Femur (tissue), 1 donor: ENCODE results near the gene FBXL4.

ENCODE experiments used
- DNase-seq: peaks from one replicate; pipeline ENCODE4 v3.0.0-alpha.2; 2017

Gene FBXL4

DNA sequence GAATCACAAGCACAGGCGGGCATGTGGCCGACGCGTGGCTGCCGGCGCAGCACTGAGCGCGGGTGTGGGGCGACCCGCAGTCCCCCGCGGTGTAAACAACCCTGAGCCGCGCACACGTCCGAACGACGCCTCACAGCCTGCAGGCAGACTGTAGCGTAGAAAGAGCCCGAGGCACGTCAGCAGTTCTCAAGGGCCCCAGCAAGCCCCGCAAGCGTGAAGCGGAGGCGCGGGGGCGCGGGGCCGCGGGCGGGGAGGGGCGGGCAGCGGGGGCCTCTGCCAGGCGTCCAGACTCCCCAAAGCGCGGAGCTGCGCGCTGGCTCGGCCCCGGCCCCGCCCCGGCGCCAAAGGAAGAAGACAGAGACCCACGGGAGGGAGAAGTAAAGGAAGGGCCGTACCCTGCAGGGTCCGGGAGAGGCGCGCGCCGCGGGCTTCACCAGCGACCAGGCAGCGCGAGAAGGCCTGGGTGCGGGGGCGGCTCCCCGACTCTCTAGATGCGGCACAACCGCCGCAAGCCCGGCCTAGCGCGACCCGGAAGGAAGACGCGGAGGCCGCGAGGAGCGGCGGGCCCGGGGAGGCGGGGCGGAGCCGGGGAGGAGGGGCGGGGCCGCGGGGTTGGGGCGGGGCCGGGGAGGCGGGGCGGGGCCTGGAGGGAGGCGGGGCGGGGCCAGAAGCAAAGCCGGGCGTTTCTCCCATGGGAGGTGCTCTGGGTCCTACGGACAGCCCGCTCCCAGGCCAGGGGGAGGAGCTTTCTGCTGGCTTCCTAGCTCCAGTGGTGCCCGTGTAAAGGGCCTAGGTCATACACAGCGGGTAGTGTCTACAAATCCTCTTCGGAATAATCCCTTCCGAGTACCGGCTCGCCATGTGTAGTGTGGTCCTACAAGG lies at the start of gene FBXL4:
Gene FBXL4 (minus strand): TSS at position 536 of the 882 bp plus-strand sequence. CDS start 20,958 bp downstream, outside the sequence.
- peak; percentile 84 for DNase-seq

DNA sequence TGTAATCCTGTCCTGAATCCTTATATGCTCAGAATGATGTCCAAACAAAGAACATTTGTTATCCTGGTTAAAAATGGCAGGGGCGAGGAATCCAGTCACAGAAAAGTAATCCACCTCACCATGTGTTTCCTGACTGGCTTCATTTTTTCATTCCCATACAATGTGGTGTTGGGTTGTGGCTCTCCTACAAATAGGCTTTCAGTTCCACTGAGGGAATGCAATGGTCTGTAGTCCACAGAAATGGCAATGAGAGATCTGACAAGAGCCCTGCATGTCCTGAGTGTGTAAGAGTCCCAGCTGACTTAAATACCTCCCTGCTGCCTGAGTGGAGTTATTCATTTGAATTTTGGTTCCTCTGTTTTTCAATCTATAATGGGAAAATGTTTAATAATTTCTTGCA lies 47.4 kb upstream of the FBXL4 start:
- DNase-seq: no peak

- no peak for DNase-seq
These were observed 44.8 kb upstream of the FBXL4 start for GRCh38 chr6:98992535-98992934.

GRCh38 chr6:98986071-98986615 lies 38.4 kb upstream of the FBXL4 start:
- DNase-seq: no peak

DNA sequence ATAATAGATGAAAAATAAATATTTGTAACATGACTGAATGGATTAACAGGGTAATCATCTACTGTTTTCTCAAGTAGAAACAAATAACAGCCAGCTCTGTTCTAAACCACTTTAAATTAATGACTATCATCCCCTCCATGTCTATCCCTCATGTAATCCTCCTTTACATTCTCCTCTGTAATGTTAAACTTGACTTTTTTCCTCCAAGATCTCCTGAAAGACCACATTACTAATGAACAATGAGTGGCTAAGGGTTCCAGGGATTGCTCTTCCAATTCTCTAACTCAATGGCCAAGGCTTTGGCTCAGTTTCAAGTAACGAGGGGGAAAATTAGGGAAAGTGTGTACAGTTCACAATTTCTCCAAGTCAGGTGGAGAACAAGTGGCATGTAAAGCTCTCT lies 37.6 kb upstream of the FBXL4 start:
- no peak for DNase-seq

DNA sequence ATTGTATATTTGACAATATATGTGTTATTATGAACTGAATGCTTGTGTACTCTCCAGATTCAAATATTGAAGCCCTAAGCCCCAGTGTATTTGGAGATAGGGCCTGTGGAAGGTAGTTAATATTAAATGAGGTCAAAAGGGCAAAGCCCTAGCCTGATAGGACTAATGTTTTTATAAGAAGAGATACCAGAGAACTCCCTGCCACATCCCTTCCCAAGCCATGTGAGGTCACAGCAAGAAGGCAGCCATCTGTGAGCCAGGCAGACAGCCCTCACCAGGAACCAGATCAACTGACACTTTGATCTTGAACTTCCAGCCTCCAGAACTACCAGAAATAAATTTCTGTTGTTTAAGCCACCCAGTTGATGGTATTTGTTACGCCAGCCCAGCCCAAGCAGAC lies 36.4 kb upstream of the FBXL4 start:
- no peak for DNase-seq

DNA sequence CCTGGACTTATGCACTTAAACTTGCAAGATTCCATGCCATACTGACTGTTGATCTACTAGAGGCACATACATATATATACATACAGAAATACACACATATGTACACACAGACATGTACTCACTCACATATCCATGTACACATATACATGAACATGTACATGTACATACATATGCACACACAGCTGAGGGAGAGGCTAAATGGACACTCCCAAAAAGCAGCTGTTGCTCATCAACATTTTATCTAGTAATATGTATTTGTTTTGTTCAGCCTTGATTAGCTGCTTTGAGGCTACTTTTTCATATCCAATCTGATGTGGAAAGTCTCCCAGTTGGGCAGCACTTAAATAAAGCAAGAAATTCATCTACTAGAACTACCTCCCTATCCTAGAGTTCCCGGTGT lies 33.7 kb upstream of the FBXL4 start:
- no peak for DNase-seq

DNA sequence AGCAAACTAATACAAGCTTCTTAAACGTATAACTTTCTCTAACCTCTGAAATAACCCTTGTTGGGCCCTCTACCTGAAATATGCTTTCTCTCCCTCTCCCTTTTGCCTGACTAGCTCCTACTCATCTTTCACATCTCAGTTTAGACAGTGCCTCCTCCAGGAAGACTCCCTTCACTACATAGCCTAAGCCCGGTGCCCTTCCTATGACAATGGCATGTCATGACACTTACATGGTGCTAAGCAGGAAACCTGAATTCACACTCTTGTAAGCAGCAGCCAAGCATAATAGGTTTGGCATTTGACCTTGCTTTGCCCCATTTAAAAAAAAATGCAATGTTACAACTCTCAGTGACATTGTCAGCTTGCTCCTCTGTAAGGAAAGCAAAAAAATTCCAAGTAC lies 33.1 kb upstream of the FBXL4 start:
- no peak for DNase-seq

GRCh38 chr6:98977671-98978292 lies 30.0 kb upstream of the FBXL4 start:
- no peak for DNase-seq

GRCh38 chr6:98976674-98977385 lies 29.1 kb upstream of the FBXL4 start:
- DNase-seq: no peak

GRCh38 chr6:98975421-98975820 lies 27.7 kb upstream of the FBXL4 start:
- no peak for DNase-seq

GRCh38 chr6:98974309-98974708 lies 26.6 kb upstream of the FBXL4 start:
- no peak for DNase-seq

GRCh38 chr6:98973571-98973970 lies 25.8 kb upstream of the FBXL4 start:
- DNase-seq: no peak

DNA sequence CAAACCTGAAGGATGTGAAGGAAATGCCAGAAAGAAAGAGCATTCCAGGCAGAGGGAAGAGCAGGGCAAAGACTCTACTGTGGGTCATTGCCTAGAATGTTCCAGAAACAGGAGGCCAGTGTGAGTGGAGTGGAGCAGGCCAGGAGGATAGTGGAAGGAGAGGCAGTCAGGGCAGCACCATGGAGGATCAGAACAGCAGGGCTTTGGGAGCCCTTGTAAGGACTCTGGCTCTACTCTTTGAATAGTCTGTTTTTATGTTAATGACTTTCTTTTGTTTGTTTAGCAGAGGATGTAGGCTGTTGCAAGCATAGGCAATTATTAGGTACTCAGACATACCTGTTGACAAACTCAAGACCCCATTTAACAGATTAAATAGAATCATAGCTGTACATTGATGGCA lies 23.6 kb upstream of the FBXL4 start:
- no peak for DNase-seq

DNA sequence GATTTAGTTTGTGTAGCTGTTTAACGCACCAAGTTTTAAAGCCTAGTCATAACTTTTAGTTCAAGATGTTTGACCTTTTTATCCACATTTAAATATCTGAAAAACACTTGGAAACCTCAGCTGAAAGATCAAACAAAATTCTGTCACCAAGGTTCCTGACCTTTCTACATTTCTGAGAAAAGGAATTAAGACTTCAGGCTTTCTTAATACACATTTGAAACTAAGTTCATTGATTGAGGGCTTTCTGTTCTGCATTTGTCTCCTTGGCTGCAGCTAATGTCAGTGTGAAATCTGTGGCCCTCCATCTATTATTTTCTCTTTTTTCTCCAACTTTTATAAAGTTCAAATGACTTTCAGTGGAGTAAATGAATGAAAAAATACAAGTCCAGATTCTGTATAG lies 22.7 kb upstream of the FBXL4 start:
- no peak for DNase-seq

- no peak for DNase-seq
These were observed 19.9 kb upstream of the FBXL4 start for GRCh38 chr6:98967616-98968015.

- no peak for DNase-seq
These were observed 11.9 kb upstream of the FBXL4 start for GRCh38 chr6:98959631-98960030.

DNA sequence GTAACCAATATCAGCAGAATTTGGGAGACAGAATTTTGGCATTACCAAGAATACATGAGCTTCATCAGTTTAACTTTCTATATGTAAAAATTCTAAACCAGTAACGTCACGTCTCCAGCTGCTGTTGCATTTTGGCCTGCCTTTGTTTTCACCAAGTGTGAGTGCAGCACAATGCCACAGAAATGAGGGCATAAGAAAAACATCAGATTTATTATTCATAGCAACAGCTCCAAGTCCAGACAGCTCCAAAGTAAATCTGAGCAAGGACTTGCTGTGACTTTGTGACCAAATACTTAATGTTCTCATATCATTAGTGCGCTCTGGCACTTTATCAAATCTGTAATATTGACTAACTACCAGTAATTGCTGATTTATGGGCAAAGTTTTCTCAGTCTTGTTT lies 11.0 kb upstream of the FBXL4 start:
- no peak for DNase-seq

GRCh38 chr6:98957450-98957849 lies 9.7 kb upstream of the FBXL4 start:
- DNase-seq: peak; percentile 18

DNA sequence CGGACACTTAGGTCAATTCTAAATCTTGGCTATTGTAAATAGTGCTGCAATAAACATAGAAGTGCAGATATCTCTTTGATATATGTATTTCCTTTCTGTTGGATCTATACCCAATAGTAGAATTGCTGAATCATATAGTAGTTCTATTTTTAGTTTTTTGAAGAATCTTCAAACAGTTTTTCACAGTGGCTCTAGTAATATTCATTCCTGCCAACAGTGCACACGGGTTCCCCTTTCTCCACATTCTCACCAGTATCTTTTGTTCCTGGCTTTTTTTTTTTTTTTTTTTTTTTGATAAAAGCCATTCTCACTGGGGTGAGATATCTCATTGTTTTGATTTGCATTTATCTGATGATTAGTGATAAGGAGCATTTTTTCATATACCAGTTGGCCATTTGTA lies 1.8 kb upstream of the FBXL4 start:
- no peak for DNase-seq

GRCh38 chr6:98946879-98947410 lies 801 bp downstream of the FBXL4 start:
- DNase-seq: peak; percentile 27

- no peak for DNase-seq
These were observed 1.4 kb downstream of the FBXL4 start for GRCh38 chr6:98946266-98946878.
